MCF 10A (cell line): Measurements from ENCODE around the gene LRRC3. TPM values are rescaled to one million over a fixed set of nuclear protein-coding genes. Genes with fewer than 3 reads are reported as not detected.

ENCODE experiments used
- BruUV-seq: library from RNA; stranded (reverse); fragments of 400-500 nt; replicated peaks from 2 replicates; lab custom pipeline; 2021; lab: Mats Ljungman, UMichigan
- CTCF ChIA-PET: fragments of 300-600 bp; sonication (Branson Sonifier 250); formaldehyde crosslinking; extraction: SDS; loops from one replicate; lab custom pipeline; 2021; ENCODE audit warnings: antibody characterized with exemption, inconsistent platforms; lab: Yijun Ruan, JAX
- POLR2A ChIA-PET: fragments of 300-600, 350-650 bp; sonication (Branson Sonifier 250); formaldehyde crosslinking; extraction: SDS; loops from one replicate; lab custom pipeline; 2020; ENCODE audit warnings: antibody characterized with exemption, inconsistent platforms; lab: Yijun Ruan, JAX
- DNase-seq: peaks from one replicate; pipeline ENCODE4 v3.0.0-alpha.2; 2018; ENCODE audit not compliant: unreplicated experiment
- H3K27ac Mint-ChIP-seq: one replicate; pipeline ENCODE4 v1.8.0; 2022; ENCODE audit warnings: mild to moderate bottlenecking, low read depth, mixed read lengths; ENCODE audit not compliant: unreplicated experiment
- H3K27me3 Mint-ChIP-seq: one replicate; pipeline ENCODE4 v1.8.0; 2022; ENCODE audit warnings: mixed read lengths; ENCODE audit not compliant: insufficient read depth, unreplicated experiment
- H3K36me3 Mint-ChIP-seq: one replicate; pipeline ENCODE4 v1.8.0; 2022; ENCODE audit warnings: mild to moderate bottlenecking, moderate library complexity, mixed read lengths; ENCODE audit not compliant: insufficient read depth, unreplicated experiment
- H3K4me1 Mint-ChIP-seq: one replicate; pipeline ENCODE4 v1.8.0; 2022; ENCODE audit warnings: mixed read lengths; ENCODE audit not compliant: insufficient read depth, unreplicated experiment
- H3K4me3 Mint-ChIP-seq: one replicate; pipeline ENCODE4 v1.8.0; 2022; ENCODE audit warnings: mild to moderate bottlenecking, moderate library complexity, mixed read lengths; ENCODE audit not compliant: unreplicated experiment
- H3K9me3 Mint-ChIP-seq: one replicate; pipeline ENCODE4 v1.8.0; 2022; ENCODE audit warnings: mixed read lengths; ENCODE audit not compliant: unreplicated experiment
- CTCF ChIP-seq: fragments of 200-600 bp; IDR thresholded peaks from one replicate; pipeline ENCODE4 v1.8.0; 2022; ENCODE audit warnings: antibody characterized with exemption, mild to moderate bottlenecking; ENCODE audit not compliant: unreplicated experiment
- intact Hi-C: fragments of 100-400 bp; cut with micrococcal nuclease; formaldehyde crosslinking; loops from 2 replicates; pipeline ENCODE4 v1.14.1; 2022
- total RNA-seq: library from RNA; stranded (reverse); gene quantifications from 2 replicates; pipeline ENCODE4 v1.2.3, GENCODE V29; 2022

Gene LRRC3
- total RNA-seq, 1 experiment from 2014 or later, result not detected

- no peak overlapping the region for H3K27ac Mint-ChIP-seq
- H3K4me3 Mint-ChIP-seq, result no peak overlapping the region
- TF ChIP-seq CTCF, result peak; percentile 37
- ChIA-PET POLR2A (no interaction called here), CTCF (interaction anchor here (0.6 kb wide), 1 partner anchor 237 kb away, joined by 3 read pairs; no protein-coding TSS in a partner anchor)
- no peaks in the 10 kb centered on the region for H3K36me3 Mint-ChIP-seq
- no peaks in the 10 kb centered on the region for H3K4me1 Mint-ChIP-seq
- peak; percentile 24 for DNase-seq
- BruUV-seq, result no TSS peak
- peaks cover 12% of the 10 kb centered on the region for H3K9me3 Mint-ChIP-seq
- H3K27me3 Mint-ChIP-seq, result no peaks in the 10 kb centered on the region
- intact Hi-C loops, result loop anchor here (5.0 kb wide), 1 partner anchor 614 kb away; no protein-coding TSS in a partner anchor
Measured at GRCh38 chr21:44487831-44488230, 32.5 kb downstream of the LRRC3 start.

GRCh38 chr21:44489962-44490361, 34.7 kb downstream of the LRRC3 start:
- Mint-ChIP-seq H3K27ac (no peak overlapping the region), H3K36me3 (no peaks in the 10 kb centered on the region), H3K4me1 (no peaks in the 10 kb centered on the region), H3K9me3 (peaks cover 18% of the 10 kb centered on the region), H3K27me3 (no peaks in the 10 kb centered on the region), H3K4me3 (no peak overlapping the region)
- TF ChIP-seq CTCF, result no peak
- CTCF ChIA-PET, result interaction anchor here (0.6 kb wide), 1 partner anchor 43 kb away, joined by 4 read pairs; no protein-coding TSS in a partner anchor
- intact Hi-C loops, result loop anchor here (5.0 kb wide), 1 partner anchor 612 kb away; no protein-coding TSS in a partner anchor
- POLR2A ChIA-PET, result interaction anchor here (0.7 kb wide), 1 partner anchor 439 kb away, joined by 3 read pairs; no protein-coding TSS in a partner anchor
- no TSS peak for BruUV-seq
- DNase-seq, result no peak

GRCh38 chr21:44490405-44490804, 35.1 kb downstream of the LRRC3 start:
- no peak overlapping the region for H3K4me3 Mint-ChIP-seq
- TF ChIP-seq CTCF, result no peak
- H3K27me3 Mint-ChIP-seq, result no peaks in the 10 kb centered on the region
- ChIA-PET POLR2A (no interaction called here), CTCF (interaction anchor here (0.6 kb wide), 1 partner anchor 44 kb away, joined by 4 read pairs; no protein-coding TSS in a partner anchor)
- H3K4me1 Mint-ChIP-seq, result no peaks in the 10 kb centered on the region
- intact Hi-C loops, result no loop called here
- H3K9me3 Mint-ChIP-seq, result peaks cover 22% of the 10 kb centered on the region
- no TSS peak for BruUV-seq
- no peak for DNase-seq
- H3K27ac Mint-ChIP-seq, result no peak overlapping the region
- H3K36me3 Mint-ChIP-seq, result no peaks in the 10 kb centered on the region

DNA sequence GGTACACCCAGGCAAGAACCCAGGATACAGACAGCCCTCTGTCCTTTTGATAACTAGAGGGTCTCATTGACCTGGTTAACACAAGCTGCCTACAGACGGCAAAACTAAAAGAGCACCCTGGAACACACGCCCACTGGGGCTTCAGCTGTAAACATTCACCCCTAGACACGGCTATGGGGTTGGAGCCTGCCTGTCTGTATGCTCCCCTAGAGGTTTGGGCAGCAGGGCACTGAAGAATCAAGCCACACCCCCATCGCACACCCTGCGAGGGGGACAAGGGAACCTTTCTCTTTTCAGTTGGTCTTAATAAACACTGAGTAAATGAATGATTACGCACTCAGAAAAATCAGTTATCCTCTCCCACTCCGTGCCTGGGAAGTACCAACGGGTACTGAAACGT, 35.5 kb downstream of the LRRC3 start:
- DNase-seq, result no peak
- Mint-ChIP-seq H3K9me3 (peaks cover 25% of the 10 kb centered on the region), H3K27me3 (no peaks in the 10 kb centered on the region), H3K4me3 (no peak overlapping the region), H3K4me1 (no peaks in the 10 kb centered on the region), H3K27ac (no peak overlapping the region), H3K36me3 (no peaks in the 10 kb centered on the region)
- POLR2A ChIA-PET, result interaction anchor here (0.6 kb wide), 1 partner anchor 1611 kb away, joined by 3 read pairs; no protein-coding TSS in a partner anchor
- no TSS peak for BruUV-seq
- CTCF ChIA-PET, result no interaction called here
- intact Hi-C loops, result no loop called here
- TF ChIP-seq CTCF, result no peak
